Measurements from ENCODE around the gene C3orf33. TPM values are rescaled to one million over a fixed set of nuclear protein-coding genes. Genes with fewer than 3 reads are reported as not detected.
A peak's percentile ranks its signal among the peaks of the same experiment; 100 is the strongest.

C3orf33 gene
- total and polyA plus RNA-seq, 9 of the 15 experiments (the other 6 are each of a cell fraction or from before 2014, with no cell fraction given): 4.1 to 10.2 (median 6.0) TPM

DNA sequence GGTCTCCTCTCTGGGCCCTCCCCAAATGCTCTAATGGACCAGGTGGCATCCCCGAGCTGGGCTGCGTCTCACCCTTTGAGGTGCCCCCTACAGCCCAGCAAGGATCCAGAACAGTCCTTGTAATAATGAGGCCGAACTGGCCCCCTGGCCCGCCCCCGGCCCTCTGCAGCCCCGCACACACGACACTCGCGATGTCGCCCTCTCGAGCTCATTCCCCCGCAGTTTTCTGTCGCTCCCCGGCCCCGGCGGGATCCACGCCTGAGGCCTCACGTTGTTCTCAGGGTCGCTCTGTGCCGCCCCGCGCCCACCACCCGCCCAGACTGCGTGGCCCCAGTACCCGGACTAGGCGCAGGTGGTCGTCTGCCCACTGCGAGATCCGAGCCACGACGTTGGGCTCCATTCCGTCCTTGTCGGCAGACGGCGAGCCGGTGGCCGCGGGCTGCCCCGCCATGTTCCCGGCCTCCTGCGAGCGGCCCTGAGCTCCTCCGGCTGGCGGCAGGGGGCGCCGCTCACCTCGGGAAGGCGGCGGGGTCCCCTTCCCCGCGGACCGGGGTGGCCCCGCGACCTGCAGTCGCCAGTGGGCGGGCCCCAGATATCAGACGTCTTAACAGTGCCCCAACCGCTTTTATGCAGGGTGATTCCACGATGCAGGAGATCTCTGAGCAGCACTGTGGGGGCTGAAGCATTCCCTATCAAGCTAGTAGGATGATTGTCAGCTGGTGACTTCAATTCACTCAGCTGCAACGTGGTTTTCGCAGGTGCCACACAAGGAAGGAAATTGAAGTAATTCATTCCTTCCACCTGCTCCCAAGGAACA, at the start of gene C3orf33 (continued):
- TF ChIP-seq MCM7 (IDR thresholded peaks at IDR 0.05): no peak
- TF ChIP-seq SRF (CRISPR knock-in tag; IDR thresholded peaks at IDR 0.05): 0 out of 4 replicates have a peak, but pooled peaks of 1 of the 2 experiments have one; percentile 27
- peak; percentile 96 for TF ChIP-seq POLR2G (IDR thresholded peaks at IDR 0.05; ENCODE audit: low read depth, low read length)
- no peak for TF ChIP-seq CBFA2T2 (conservative IDR thresholded peaks at IDR 0.05)
- no peak for TF ChIP-seq NR4A1 (CRISPR knock-in tag; IDR thresholded peaks at IDR 0.05)
- no peak; the same call in 1 of the 2 replicates for TF ChIP-seq NR4A1 (tag; IDR thresholded peaks at IDR 0.05)
- TF ChIP-seq, protein P1, sequence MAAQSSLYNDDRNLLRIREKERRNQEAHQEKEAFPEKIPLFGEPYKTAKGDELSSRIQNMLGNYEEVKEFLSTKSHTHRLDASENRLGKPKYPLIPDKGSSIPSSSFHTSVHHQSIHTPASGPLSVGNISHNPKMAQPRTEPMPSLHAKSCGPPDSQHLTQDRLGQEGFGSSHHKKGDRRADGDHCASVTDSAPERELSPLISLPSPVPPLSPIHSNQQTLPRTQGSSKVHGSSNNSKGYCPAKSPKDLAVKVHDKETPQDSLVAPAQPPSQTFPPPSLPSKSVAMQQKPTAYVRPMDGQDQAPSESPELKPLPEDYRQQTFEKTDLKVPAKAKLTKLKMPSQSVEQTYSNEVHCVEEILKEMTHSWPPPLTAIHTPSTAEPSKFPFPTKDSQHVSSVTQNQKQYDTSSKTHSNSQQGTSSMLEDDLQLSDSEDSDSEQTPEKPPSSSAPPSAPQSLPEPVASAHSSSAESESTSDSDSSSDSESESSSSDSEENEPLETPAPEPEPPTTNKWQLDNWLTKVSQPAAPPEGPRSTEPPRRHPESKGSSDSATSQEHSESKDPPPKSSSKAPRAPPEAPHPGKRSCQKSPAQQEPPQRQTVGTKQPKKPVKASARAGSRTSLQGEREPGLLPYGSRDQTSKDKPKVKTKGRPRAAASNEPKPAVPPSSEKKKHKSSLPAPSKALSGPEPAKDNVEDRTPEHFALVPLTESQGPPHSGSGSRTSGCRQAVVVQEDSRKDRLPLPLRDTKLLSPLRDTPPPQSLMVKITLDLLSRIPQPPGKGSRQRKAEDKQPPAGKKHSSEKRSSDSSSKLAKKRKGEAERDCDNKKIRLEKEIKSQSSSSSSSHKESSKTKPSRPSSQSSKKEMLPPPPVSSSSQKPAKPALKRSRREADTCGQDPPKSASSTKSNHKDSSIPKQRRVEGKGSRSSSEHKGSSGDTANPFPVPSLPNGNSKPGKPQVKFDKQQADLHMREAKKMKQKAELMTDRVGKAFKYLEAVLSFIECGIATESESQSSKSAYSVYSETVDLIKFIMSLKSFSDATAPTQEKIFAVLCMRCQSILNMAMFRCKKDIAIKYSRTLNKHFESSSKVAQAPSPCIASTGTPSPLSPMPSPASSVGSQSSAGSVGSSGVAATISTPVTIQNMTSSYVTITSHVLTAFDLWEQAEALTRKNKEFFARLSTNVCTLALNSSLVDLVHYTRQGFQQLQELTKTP (IDR thresholded peaks at IDR 0.05; ENCODE audit: low read depth in 1 of 2, partially characterized antibody in 2 of 2): no peak
- no peak for TF ChIP-seq RHOXF2B (CRISPR knock-in tag; conservative IDR thresholded peaks at IDR 0.05)
- no peak for TF ChIP-seq BACH1 (tag; IDR thresholded peaks at IDR 0.05)
- TF ChIP-seq ZNF253 (CRISPR knock-in tag; conservative IDR thresholded peaks at IDR 0.05): no peak
- no peak for TF ChIP-seq HDAC6 (IDR thresholded peaks at IDR 0.05; ENCODE audit: low read depth, low read length)
- TF ChIP-seq MED1 (CRISPR knock-in tag; IDR thresholded peaks at IDR 0.05; ENCODE audit: borderline replicate concordance): no peak
- TF ChIP-seq, protein P2, sequence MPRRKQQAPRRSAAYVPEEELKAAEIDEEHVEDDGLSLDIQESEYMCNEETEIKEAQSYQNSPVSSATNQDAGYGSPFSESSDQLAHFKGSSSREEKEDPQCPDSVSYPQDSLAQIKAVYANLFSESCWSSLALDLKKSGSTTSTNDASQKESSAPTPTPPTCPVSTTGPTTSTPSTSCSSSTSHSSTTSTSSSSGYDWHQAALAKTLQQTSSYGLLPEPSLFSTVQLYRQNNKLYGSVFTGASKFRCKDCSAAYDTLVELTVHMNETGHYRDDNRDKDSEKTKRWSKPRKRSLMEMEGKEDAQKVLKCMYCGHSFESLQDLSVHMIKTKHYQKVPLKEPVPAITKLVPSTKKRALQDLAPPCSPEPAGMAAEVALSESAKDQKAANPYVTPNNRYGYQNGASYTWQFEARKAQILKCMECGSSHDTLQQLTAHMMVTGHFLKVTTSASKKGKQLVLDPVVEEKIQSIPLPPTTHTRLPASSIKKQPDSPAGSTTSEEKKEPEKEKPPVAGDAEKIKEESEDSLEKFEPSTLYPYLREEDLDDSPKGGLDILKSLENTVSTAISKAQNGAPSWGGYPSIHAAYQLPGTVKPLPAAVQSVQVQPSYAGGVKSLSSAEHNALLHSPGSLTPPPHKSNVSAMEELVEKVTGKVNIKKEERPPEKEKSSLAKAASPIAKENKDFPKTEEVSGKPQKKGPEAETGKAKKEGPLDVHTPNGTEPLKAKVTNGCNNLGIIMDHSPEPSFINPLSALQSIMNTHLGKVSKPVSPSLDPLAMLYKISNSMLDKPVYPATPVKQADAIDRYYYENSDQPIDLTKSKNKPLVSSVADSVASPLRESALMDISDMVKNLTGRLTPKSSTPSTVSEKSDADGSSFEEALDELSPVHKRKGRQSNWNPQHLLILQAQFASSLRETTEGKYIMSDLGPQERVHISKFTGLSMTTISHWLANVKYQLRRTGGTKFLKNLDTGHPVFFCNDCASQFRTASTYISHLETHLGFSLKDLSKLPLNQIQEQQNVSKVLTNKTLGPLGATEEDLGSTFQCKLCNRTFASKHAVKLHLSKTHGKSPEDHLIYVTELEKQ (CRISPR knock-in tag; IDR thresholded peaks at IDR 0.05): no peak
- no peak for TF ChIP-seq ZNF140 (CRISPR knock-in tag; IDR thresholded peaks at IDR 0.05)
- TF ChIP-seq ZNF695 (CRISPR knock-in tag; IDR thresholded peaks at IDR 0.05): no peak
- TF ChIP-seq POU5F1 (IDR thresholded peaks at IDR 0.05; ENCODE audit: borderline replicate concordance, low read depth, low read length, partially characterized antibody): no peak
- TF ChIP-seq SPI1 (IDR thresholded peaks at IDR 0.05; ENCODE audit: borderline replicate concordance, low read depth, low read length): no peak
- TF ChIP-seq ZNF354B (CRISPR knock-in tag; IDR thresholded peaks at IDR 0.05): no peak
- TF ChIP-seq ZNF644 (tag; IDR thresholded peaks at IDR 0.05; ENCODE audit: low read depth): 0 out of 2 replicates have a peak, but pooled peaks have one; percentile 20
- TF ChIP-seq EP300 (IDR thresholded peaks at IDR 0.05; ENCODE audit: low read length): peak; percentile 17; the same call in 1 of the 2 replicates
